Activated CD8-positive, alpha-beta memory T cell treated with anti-CD3 and anti-CD28 coated beads, Interleukin-2, amount 50 U/mL, for 24 hours (primary cell): ENCODE data around the gene RBMS3.
A peak's percentile ranks its signal among the peaks of the same experiment; 100 is the strongest.

ENCODE experiments used
- DNase-seq: peaks from one replicate; pipeline ENCODE4 v3.0.0-alpha.2; 2020; ENCODE audit errors: extremely low read depth

The RBMS3 gene

DNA sequence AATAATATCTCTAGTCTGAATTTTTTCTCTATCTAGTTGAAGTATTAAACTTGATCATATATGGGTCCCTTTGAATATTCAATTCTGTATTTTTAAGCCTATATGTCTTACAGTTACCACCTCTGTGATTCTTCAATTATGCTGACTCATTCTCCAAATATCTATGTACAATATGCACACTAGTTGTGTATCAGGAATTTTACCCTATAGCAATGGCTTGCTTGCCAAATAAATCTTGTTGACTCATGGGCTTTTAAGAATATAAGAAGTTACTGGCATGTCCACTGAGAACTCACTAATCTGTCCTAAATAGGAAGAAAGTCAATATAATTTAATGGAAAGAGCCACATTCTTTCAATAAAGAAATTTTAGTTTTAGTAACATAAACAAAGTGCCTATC is 656.3 kb downstream of the RBMS3 start:
- DNase-seq = no peak

DNA sequence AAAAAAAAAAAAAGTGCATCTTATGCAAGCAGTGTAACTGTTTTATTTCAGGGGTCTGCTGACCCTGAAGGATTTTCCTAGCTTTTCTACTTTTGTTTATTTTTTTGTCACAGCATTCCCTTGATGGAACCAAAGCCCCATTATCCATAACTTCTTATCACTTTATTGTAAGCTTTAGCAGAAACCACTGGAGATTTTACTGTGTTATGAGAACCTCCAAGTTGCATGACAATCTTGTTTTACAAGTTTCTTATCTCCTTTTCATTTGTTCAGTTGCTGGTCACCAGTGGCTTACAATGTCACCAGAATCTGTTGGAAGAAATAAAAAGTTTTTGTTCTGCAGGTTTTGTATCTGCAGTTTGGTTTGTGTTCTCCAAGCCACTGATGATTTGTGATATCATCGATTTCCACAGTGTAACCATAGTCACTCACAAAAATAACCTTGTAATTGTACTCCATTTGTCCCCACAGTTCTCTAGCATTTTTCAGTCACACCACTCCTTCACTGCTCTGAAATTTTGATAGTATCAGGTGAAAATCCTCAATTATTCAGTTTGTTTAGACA is 660.0 kb downstream of the RBMS3 start:
- DNase-seq = no peak

DNA sequence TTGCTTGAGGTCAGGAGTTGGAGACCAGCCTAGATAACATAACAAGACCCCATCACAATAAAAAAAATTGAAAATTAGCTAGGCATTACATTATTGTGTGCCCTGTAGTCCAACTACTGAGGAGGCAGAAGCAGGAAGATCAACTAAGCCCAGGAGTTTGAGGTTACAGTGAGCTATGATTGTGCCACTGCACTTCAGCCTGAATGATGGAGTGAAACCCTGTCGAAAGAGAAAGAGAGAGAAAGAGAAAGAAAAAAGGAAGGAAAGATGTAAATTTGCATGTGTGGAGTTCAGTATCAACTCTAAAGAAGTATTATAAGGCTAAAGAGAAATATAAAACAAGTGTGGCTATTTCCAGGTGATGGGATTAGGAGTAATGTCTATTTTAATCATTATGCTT is 661.4 kb downstream of the RBMS3 start:
- DNase-seq = no peak

GRCh38 chr3:29949131-29949530 is 668.3 kb downstream of the RBMS3 start:
- DNase-seq = no peak

DNA sequence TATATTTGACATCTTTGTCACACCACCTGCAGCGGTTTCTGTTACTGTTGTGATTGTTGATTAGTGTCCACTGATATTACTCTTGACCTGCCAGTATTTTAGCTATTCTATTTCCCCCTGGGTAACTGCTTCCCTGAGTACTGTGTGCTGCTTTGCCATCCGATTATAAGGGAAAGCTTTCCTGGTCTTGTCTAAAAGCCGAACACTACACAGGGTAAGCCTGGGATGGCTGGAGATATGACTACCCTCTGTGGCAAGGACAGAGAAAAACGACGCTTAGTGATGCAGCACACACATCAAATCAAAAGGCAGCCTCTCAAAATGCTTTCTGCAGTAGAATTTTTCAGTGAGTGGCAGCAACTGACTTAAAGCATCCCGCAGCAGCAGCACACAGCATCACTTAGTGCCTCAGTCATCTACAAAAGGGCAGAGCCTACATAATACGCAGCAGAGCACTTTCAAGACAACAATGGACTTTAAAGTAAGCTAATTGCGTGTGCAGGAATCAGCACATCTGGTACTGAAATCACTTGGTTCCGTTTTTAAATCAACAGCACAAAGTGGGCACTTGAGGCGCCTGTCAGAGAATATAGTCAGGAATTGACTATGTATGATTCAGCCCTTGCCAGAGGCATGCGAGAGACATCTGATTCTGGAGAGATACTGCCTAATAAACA is 669.2 kb downstream of the RBMS3 start:
- no peak for DNase-seq

- no peak for DNase-seq
Measured at GRCh38 chr3:29952431-29952830, 671.6 kb downstream of the RBMS3 start.

DNA sequence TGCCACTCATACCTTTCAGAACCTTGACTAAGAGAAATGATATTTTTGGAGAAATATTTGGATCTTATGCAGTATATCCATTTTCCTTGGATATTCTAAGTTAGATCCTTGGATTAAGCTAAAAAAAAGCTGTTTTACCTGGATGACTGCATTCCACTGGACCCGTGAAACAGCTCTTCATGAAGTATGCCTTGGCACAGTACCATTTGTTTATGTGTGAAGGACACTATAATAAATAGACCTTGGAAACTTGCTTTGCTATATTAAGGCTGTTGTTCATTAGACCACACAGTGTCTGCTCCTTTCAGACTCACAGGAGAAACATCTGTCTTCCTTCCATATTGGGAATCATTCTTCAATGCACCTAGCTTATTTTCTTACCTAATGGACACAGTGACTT is 674.5 kb downstream of the RBMS3 start:
- no peak for DNase-seq

DNA sequence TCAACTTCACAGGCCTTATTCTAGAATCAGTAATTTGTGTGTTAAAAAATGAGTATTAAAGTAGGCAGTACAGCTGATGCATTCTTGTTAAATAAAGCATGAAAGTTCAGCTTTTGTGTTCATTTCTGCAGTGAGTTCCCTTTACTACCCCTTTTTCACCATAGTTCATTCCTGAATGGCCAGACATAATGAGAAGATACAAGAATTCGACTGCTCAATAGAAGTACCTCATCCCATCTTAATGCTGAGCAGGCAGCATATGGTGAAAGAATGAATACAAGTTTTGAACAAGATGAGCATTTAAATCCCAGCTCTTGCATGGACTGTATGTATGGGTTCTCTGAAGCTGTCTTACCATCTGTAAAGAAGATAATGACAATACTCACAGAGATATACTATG is 677.9 kb downstream of the RBMS3 start:
- no peak for DNase-seq

- no peak for DNase-seq
Measured at GRCh38 chr3:29971895-29972294, 691.0 kb downstream of the RBMS3 start.

DNA sequence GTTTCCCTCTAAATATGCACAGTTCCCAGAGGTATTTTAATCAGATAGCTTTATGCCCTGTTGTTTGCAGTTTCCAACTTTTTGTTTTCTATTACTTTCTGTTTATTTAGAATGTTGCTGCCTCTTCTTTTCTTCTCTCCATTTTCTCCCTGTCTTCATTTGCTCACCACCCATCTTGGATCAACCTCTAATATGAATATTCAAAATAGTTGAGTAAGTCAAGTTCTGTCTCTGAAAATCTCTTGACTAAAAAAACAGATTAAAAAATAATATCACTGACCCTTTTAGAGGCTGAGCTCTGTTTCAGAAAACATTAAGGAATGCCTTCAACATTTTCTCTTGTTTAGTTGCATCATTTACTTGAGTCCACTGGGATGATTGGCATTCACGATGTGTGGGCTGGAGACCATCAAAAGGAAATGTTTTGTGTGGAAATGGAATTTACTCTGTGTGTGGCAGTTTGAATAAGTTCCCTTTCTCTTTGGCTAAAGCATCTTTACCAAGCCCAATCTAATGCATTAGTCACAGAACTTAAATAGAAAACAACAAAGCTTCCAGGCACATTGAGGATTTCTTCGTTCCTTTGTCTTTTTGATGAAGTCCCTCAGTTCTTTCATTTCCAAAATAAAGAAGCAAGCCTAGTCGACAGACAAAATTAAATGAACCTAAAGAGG is 691.6 kb downstream of the RBMS3 start:
- no peak for DNase-seq

DNA sequence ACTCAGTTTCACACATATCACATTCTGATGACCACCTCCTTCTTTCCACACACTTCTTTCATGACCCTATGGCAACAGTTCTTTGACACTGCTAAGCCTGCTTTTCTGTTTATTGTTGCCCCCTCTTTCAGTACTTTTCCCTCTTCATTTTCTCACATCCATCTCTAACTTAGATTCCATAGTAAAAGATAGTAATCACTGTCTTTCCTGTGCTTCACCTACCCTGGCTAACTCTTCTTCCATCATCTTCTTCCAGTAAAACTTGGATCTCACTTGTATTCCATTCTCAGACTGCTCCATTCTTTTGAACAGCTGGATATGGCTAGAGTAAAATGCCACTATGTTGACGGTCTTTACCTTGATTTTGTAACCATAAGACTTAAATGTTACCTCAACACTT is 692.9 kb downstream of the RBMS3 start:
- no peak for DNase-seq

GRCh38 chr3:29976871-29977270 is 696.0 kb downstream of the RBMS3 start:
- no peak for DNase-seq

DNA sequence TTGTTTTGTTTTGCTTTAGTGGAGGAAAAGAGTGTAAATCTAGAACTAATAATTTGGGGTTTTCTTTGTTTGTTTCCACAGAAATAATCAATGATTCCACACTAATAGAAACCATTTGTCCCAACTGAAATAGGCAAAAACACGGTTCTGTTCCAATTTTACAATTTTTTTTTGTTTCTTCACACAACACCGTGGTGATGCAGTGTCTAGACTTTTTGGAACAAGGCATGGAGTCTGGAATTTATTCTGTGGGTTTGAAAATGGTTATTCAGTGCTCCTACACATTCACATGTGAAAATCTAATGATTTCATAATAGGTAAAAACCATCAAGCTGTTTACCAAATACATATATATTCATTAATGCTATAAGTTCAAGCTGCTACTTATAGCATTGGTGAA is 696.5 kb downstream of the RBMS3 start:
- no peak for DNase-seq

- no peak for DNase-seq
Measured at GRCh38 chr3:29978036-29978435, 697.2 kb downstream of the RBMS3 start.

DNA sequence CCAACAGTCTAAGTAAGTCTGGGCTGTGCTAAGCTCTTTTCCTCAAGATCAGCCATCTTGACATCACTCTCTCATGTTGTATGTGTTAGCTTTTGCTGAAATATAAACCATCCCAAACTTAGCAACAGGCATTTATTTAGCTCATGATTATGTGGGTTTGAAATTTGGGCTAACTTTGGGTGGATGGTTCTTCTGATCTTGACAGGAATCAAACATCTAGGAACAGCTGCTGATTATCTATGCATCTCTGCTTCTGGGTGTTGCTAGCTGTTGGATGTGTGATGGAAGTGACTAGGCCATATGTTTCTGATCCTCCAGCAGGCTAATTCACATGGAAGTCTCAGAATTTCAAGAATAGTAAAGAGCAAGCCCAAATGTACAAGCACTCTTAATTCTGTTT is 710.3 kb downstream of the RBMS3 start:
- no peak for DNase-seq

DNA sequence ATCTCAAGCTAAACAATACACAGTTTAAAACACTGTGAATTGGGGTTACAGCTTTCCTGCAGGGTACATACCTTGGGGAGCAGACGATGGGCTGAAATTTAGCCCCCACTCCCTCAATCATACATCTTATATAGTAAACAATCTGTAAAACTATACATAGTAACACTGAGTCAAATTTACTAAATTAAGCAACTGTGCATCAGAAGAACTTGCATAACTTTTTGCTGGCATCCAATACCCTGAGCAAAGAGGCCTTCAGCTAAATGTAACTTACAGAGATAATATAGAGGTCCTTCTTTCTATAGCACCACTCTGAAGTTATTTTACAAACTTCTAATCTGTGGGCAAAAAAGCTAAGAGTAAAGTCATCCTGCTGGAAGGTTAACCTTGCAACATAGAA is 721.9 kb downstream of the RBMS3 start:
- no peak for DNase-seq

DNA sequence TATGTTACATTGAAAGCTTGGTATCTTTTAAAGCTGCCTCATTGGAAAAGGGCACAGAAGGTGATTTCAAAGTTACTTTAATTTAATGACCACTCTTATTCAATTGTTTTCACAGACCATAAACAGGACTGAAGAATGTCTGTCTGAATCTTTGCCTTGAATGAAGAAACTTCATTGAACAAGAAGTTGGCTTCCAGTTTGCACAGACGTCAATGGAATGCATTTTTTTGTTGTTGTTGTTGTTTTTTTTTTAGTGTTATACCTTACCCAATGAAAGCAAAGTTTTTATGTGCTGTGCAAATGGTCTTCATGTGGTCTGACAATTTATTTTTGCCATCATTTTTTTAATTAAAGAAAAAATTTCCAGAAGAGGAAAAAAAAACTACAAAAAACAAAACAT is 722.9 kb downstream of the RBMS3 start:
- no peak for DNase-seq

DNA sequence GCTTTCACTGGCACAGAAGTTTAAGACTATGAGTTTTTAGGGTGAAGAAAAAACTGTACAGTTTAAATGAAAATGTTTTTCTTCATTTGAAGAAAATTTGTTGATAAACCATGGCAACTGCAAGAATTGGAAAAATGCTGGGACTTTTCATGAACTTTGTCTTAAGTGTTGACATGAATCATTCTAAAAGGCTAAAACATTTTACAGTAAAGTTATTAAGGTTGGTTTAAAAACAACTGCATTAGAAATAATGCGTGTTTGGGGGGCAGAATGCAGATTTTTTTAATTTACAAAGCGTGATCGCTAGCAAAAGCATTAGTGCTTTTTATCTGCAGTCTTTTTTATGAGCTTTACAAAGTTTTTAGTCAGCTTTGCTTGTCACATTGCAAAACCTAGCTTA is 723.6 kb downstream of the RBMS3 start:
- DNase-seq = no peak

DNA sequence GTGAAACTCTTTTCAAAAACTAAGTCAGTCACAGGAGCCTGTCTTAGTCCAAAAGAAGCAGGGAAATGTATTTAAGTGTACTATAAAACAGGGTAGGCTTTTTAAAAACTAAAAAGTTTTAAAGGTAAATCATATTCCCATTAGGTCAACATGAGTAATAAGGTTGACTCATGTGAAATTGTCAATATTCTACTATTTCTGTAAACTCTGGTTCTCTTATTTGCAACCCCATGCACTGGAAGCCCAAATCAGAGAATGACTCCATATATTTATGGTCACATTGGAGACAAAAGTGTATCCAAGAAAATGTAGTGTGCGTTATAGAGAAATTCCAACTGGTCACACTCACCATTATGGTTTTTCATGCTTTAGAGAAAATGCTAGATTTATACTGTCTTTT is 725.2 kb downstream of the RBMS3 start:
- no peak for DNase-seq

- DNase-seq = no peak
Measured at GRCh38 chr3:30007668-30008067, 726.8 kb downstream of the RBMS3 start.

GRCh38 chr3:30011237-30011803 is 730.4 kb downstream of the RBMS3 start:
- DNase-seq = no peak

- DNase-seq = peak; percentile 6
Measured at GRCh38 chr3:30012941-30013543, 732.2 kb downstream of the RBMS3 start.

DNA sequence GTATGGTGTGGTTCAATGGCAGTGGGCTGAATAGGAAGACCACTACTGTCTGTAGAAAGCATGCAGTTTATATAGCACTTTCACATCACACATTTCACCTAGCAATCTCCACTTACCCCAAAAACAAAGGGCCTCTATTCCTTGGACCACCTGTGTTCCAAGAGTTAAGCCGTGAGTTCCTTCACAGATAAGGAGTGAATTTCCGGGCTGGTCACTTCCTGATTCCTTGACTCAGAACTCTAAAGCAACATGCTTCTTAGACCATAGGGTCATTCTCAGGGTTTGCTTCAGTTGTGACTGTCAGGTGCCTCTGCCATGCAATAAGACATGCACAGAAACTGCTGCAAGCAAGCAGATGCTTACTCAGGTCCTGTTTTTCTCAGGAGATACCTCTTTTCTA is 737.0 kb downstream of the RBMS3 start:
- no peak for DNase-seq
